ENCODE data around the gene STK31.

GRCh38 chr7:23717788-23718187 lies 7.8 kb downstream of the STK31 start:
- TF ChIP-seq GATA2 (IDR thresholded peaks at IDR 0.05; ENCODE audit: low read depth, low read length): no peak
- no peak for TF ChIP-seq GATA3 (IDR thresholded peaks at IDR 0.05; ENCODE audit: low read depth, low read length)
